Chondrocyte (in vitro differentiated cells): Measurements from ENCODE around the gene ATXN7L1. TPM values are rescaled to one million over a fixed set of nuclear protein-coding genes. Genes with fewer than 3 reads are reported as not detected.
"Not testable (repeated sequence)": the region's sequence is repeated elsewhere in the genome, so short reads cannot be mapped to it uniquely, and the experiment has no call there.

ENCODE experiments used
- DNase-seq: peaks from one replicate; pipeline ENCODE4 v3.0.0; 2021; ENCODE audit warnings: mixed read lengths, low spot score
- H3K27ac Mint-ChIP-seq: one replicate; pipeline ENCODE4 v1.8.0; 2021; ENCODE audit warnings: mild to moderate bottlenecking, moderate library complexity, mixed read lengths; ENCODE audit not compliant: unreplicated experiment
- H3K27me3 Mint-ChIP-seq: 2 replicates; pipeline ENCODE4 v1.8.0; 2021; ENCODE audit warnings: low read depth, mixed read lengths
- H3K36me3 Mint-ChIP-seq: 2 replicates; pipeline ENCODE4 v1.8.0; 2021; ENCODE audit warnings: low read depth, mixed read lengths
- H3K4me1 Mint-ChIP-seq: 2 replicates; pipeline ENCODE4 v1.8.0; 2021; ENCODE audit warnings: low read depth, mild to moderate bottlenecking, mixed read lengths
- H3K4me3 Mint-ChIP-seq: one replicate; pipeline ENCODE4 v1.8.0; 2021; ENCODE audit warnings: mild to moderate bottlenecking, moderate library complexity, mixed read lengths; ENCODE audit not compliant: unreplicated experiment
- H3K9me3 Mint-ChIP-seq: 2 replicates; pipeline ENCODE4 v1.8.0; 2021; ENCODE audit warnings: low read depth, mixed read lengths
- CTCF ChIP-seq: fragments of 200-600 bp; sonication (generic); IDR thresholded peaks from 2 replicates; pipeline ENCODE4 v1.5.0; 2021; ENCODE audit warnings: antibody characterized with exemption, mild to moderate bottlenecking, moderate library complexity
- total RNA-seq: library from RNA; stranded (reverse); gene quantifications from 3 replicates; pipeline ENCODE4 v1.2.1, GENCODE V29; 2021

The ATXN7L1 gene
- total RNA-seq, 1 donor from 2014 or later: 6.4 TPM

- H3K27ac Mint-ChIP-seq: no peak overlapping the region
- peaks cover 20% of the 10 kb centered on the region for H3K4me1 Mint-ChIP-seq
- no peak overlapping the region for H3K4me3 Mint-ChIP-seq
- peaks cover 13% of the 10 kb centered on the region for H3K36me3 Mint-ChIP-seq
- no peak for DNase-seq
- no peak for TF ChIP-seq CTCF
- H3K9me3 Mint-ChIP-seq: peaks cover 14% of the 10 kb centered on the region
- no peaks in the 10 kb centered on the region for H3K27me3 Mint-ChIP-seq
These were observed 164.5 kb downstream of the ATXN7L1 start for GRCh38 chr7:105711726-105712402.

GRCh38 chr7:105710720-105711119 lies 165.7 kb downstream of the ATXN7L1 start:
- peaks cover 14% of the 10 kb centered on the region for H3K9me3 Mint-ChIP-seq
- H3K4me3 Mint-ChIP-seq, H3K27ac Mint-ChIP-seq, H3K27me3 Mint-ChIP-seq, DNase-seq: not testable (repeated sequence)
- peaks cover 20% of the 10 kb centered on the region for H3K4me1 Mint-ChIP-seq
- peaks cover 13% of the 10 kb centered on the region for H3K36me3 Mint-ChIP-seq

- no peaks in the 10 kb centered on the region for H3K27me3 Mint-ChIP-seq
- no peak for TF ChIP-seq CTCF
- H3K9me3 Mint-ChIP-seq: peaks cover 14% of the 10 kb centered on the region
- no peak overlapping the region for H3K27ac Mint-ChIP-seq
- H3K4me3 Mint-ChIP-seq: no peak overlapping the region
- H3K4me1 Mint-ChIP-seq: peaks cover 8% of the 10 kb centered on the region
- DNase-seq: no peak
- peaks cover 13% of the 10 kb centered on the region for H3K36me3 Mint-ChIP-seq
These were observed 167.7 kb downstream of the ATXN7L1 start for GRCh38 chr7:105708763-105709080.

GRCh38 chr7:105707967-105708762 lies 168.2 kb downstream of the ATXN7L1 start:
- no peaks in the 10 kb centered on the region for H3K27me3 Mint-ChIP-seq
- TF ChIP-seq CTCF: no peak
- H3K4me3 Mint-ChIP-seq: no peak overlapping the region
- peaks cover 14% of the 10 kb centered on the region for H3K9me3 Mint-ChIP-seq
- H3K27ac Mint-ChIP-seq: no peak overlapping the region
- DNase-seq: no peak
- peaks cover 13% of the 10 kb centered on the region for H3K36me3 Mint-ChIP-seq
- H3K4me1 Mint-ChIP-seq: peaks cover 4% of the 10 kb centered on the region

- no peak for DNase-seq
- TF ChIP-seq CTCF: no peak
- no peak overlapping the region for H3K4me3 Mint-ChIP-seq
- H3K9me3 Mint-ChIP-seq: peaks cover 10% of the 10 kb centered on the region
- H3K27ac Mint-ChIP-seq: no peak overlapping the region
- H3K36me3 Mint-ChIP-seq: peaks cover 9% of the 10 kb centered on the region
- no peaks in the 10 kb centered on the region for H3K27me3 Mint-ChIP-seq
- peaks cover 4% of the 10 kb centered on the region for H3K4me1 Mint-ChIP-seq
These were observed 169.0 kb downstream of the ATXN7L1 start for GRCh38 chr7:105707381-105707780.
